NT2/D1 (cell line): Measurements from ENCODE around the gene SCYGR6.

Experiments
- DNase-seq: peaks from one replicate; pipeline ENCODE4 v3.0.0-alpha.2; 2011; ENCODE audit warnings: low read depth, low spot score
- H3K27me3 ChIP-seq: 2 replicates; pipeline ENCODE4 v1.6.0; 2011; ENCODE audit warnings: mild to moderate bottlenecking; ENCODE audit not compliant: insufficient read length, insufficient read depth
- H3K36me3 ChIP-seq: 2 replicates; pipeline ENCODE4 v1.6.1; 2011; ENCODE audit warnings: mild to moderate bottlenecking, low read length, mixed read lengths; ENCODE audit not compliant: insufficient read depth, insufficient read length
- H3K4me1 ChIP-seq: 2 replicates; pipeline ENCODE4 v1.5.1; 2011; ENCODE audit not compliant: insufficient read depth, insufficient read length
- H3K4me3 ChIP-seq: 2 replicates; pipeline ENCODE4 v1.5.1; 2011; ENCODE audit warnings: low read depth; ENCODE audit not compliant: insufficient read length
- H3K9ac ChIP-seq: 2 replicates; pipeline ENCODE4 v1.6.0; 2011; ENCODE audit warnings: low read depth; ENCODE audit not compliant: insufficient read length
- H3K9me3 ChIP-seq: 2 replicates; pipeline ENCODE4 v1.5.1; 2011; ENCODE audit warnings: mild to moderate bottlenecking, low read length; ENCODE audit not compliant: insufficient read depth
- SUZ12 ChIP-seq: IDR thresholded peaks from 2 replicates; pipeline ENCODE4 v1.6.1; 2011; ENCODE audit not compliant: insufficient read length, insufficient read depth; ENCODE audit errors: extremely low read depth
- YY1 ChIP-seq: IDR thresholded peaks from 2 replicates; pipeline ENCODE4 v1.6.1; 2011; ENCODE audit not compliant: insufficient read length, insufficient read depth
- ZNF274 ChIP-seq: IDR thresholded peaks from 2 replicates; pipeline ENCODE4 v1.6.1; 2011; ENCODE audit warnings: mild to moderate bottlenecking, low read depth, low read length

Gene SCYGR6

GRCh38 chr2:227724394-227725039 lies at the start of gene SCYGR6:
Gene SCYGR6, minus strand, starts transcription at chr2:227724757. Its CDS starts 0 bp downstream, at chr2:227724757.
- H3K4me3 ChIP-seq = no peak within 1 kb of the TSS
- no peak for DNase-seq
- H3K9ac ChIP-seq = no peak within 1 kb of the TSS
- no peaks in the 10 kb centered on the region for H3K4me1 ChIP-seq
- no peak for TF ChIP-seq SUZ12
- no peak for TF ChIP-seq ZNF274
- TF ChIP-seq YY1 = no peak
- H3K27me3 ChIP-seq = no peaks in the 10 kb centered on the region
- H3K36me3 ChIP-seq = no peaks in the 10 kb centered on the region
- H3K9me3 ChIP-seq = no peaks in the 10 kb centered on the region

GRCh38 chr2:227774011-227774624 lies 49.6 kb upstream of the SCYGR6 start:
- H3K9me3 ChIP-seq = no peaks in the 10 kb centered on the region
- no peak overlapping the region for H3K4me3 ChIP-seq
- H3K36me3 ChIP-seq = no peaks in the 10 kb centered on the region
- TF ChIP-seq SUZ12 = no peak
- no peak for TF ChIP-seq ZNF274
- TF ChIP-seq YY1 = no peak
- no peak for DNase-seq
- no peak overlapping the region for H3K9ac ChIP-seq
- no peaks in the 10 kb centered on the region for H3K27me3 ChIP-seq
- H3K4me1 ChIP-seq = no peaks in the 10 kb centered on the region

- H3K9me3 ChIP-seq = no peaks in the 10 kb centered on the region
- peaks cover 2% of the 10 kb centered on the region for H3K4me1 ChIP-seq
- no peaks in the 10 kb centered on the region for H3K36me3 ChIP-seq
- no peak overlapping the region for H3K9ac ChIP-seq
- DNase-seq = no peak
- H3K4me3 ChIP-seq = no peak overlapping the region
- TF ChIP-seq SUZ12 (no peak), ZNF274 (no peak), YY1 (no peak)
- H3K27me3 ChIP-seq = no peaks in the 10 kb centered on the region
These were observed 48.4 kb upstream of the SCYGR6 start for GRCh38 chr2:227772932-227773331.

- no peaks in the 10 kb centered on the region for H3K36me3 ChIP-seq
- peaks cover 3% of the 10 kb centered on the region for H3K4me1 ChIP-seq
- no peak for DNase-seq
- H3K27me3 ChIP-seq = no peaks in the 10 kb centered on the region
- no peak overlapping the region for H3K9ac ChIP-seq
- no peak for TF ChIP-seq ZNF274
- no peak for TF ChIP-seq SUZ12
- no peak for TF ChIP-seq YY1
- H3K9me3 ChIP-seq = no peaks in the 10 kb centered on the region
- no peak overlapping the region for H3K4me3 ChIP-seq
These were observed 47.7 kb upstream of the SCYGR6 start for GRCh38 chr2:227772197-227772661.

GRCh38 chr2:227767830-227768229 lies 43.3 kb upstream of the SCYGR6 start:
- H3K9ac ChIP-seq = peak overlapping the region; percentile 4

GRCh38 chr2:227766373-227766883 lies 41.9 kb upstream of the SCYGR6 start:
- Histone ChIP-seq H3K27me3 (no peaks in the 10 kb centered on the region), H3K9me3 (no peaks in the 10 kb centered on the region)
- peak; percentile 83 for DNase-seq

More at GRCh38 chr2:227767830-227768229, 43.3 kb upstream of the SCYGR6 start:
- Histone ChIP-seq H3K9me3 (no peaks in the 10 kb centered on the region), H3K4me3 (no peak overlapping the region), H3K27me3 (no peaks in the 10 kb centered on the region), H3K4me1 (peaks cover 3% of the 10 kb centered on the region), H3K36me3 (no peaks in the 10 kb centered on the region)
- DNase-seq = no peak
- TF ChIP-seq ZNF274 (no peak), SUZ12 (no peak), YY1 (no peak)

GRCh38 chr2:227765788-227766372 lies 41.3 kb upstream of the SCYGR6 start:
- no peak for TF ChIP-seq ZNF274
- TF ChIP-seq SUZ12 = no peak
- no peak for TF ChIP-seq YY1
- H3K36me3 ChIP-seq = no peaks in the 10 kb centered on the region
- H3K4me3 ChIP-seq = no peak overlapping the region
- H3K27me3 ChIP-seq = no peaks in the 10 kb centered on the region
- no peak overlapping the region for H3K9ac ChIP-seq
- no peak for DNase-seq
- no peaks in the 10 kb centered on the region for H3K9me3 ChIP-seq
- H3K4me1 ChIP-seq = peaks cover 3% of the 10 kb centered on the region

More at GRCh38 chr2:227766373-227766883, 41.9 kb upstream of the SCYGR6 start:
- TF ChIP-seq ZNF274 (no peak), SUZ12 (no peak), YY1 (no peak)
- Histone ChIP-seq H3K9ac (no peak overlapping the region), H3K4me3 (no peak overlapping the region), H3K36me3 (no peaks in the 10 kb centered on the region), H3K4me1 (peaks cover 3% of the 10 kb centered on the region)
